GM12878 (cell line): ENCODE data around the gene AP3D1. TPM values are rescaled to one million over a fixed set of nuclear protein-coding genes. Genes with fewer than 3 reads are reported as not detected.
A peak's percentile ranks its signal among the peaks of the same experiment; 100 is the strongest.

Experiments
- ATF3 ChIP-seq: IDR thresholded peaks from 2 replicates; pipeline ENCODE4 v1.6.1; 2011; ENCODE audit warnings: low read depth, mild to moderate bottlenecking, low read length, moderate library complexity, borderline replicate concordance; ENCODE audit errors: extremely low read depth
- ATF7 ChIP-seq: fragments of 450-650 bp; IDR thresholded peaks from 2 replicates; pipeline ENCODE4 v1.6.1; 2016; ENCODE audit warnings: low read depth, mild to moderate bottlenecking
- BACH1 ChIP-seq: fragments of 450-650 bp; IDR thresholded peaks from 2 replicates; pipeline ENCODE4 v1.6.1; 2017; ENCODE audit warnings: mild to moderate bottlenecking, borderline replicate concordance
- CBX3 ChIP-seq: fragments of 200-600 bp; sonication (generic); IDR thresholded peaks from 2 replicates; pipeline ENCODE4 v1.6.1; 2016; ENCODE audit warnings: low read depth, borderline replicate concordance
- CEBPB ChIP-seq, 2 experiments: fragments of 150-350 bp in 1 of 2; IDR thresholded peaks; 2 replicates each; pipeline ENCODE4 v1.6.1; 2012 to 2014; ENCODE audit warnings: low read depth in 2 of 2, low read length in 2 of 2, borderline replicate concordance in 1 of 2, inconsistent platforms in 1 of 2
- IKZF1 ChIP-seq: fragments of 450-650 bp; conservative IDR thresholded peaks from 2 replicates; pipeline ENCODE4 v1.6.1; 2017; ENCODE audit warnings: antibody characterized with exemption, mild to moderate bottlenecking
- MTA2 ChIP-seq: fragments of 450-650 bp; IDR thresholded peaks from 2 replicates; pipeline ENCODE4 v1.6.1; 2016; ENCODE audit warnings: low read depth, mild to moderate bottlenecking, moderate library complexity
- PML ChIP-seq: IDR thresholded peaks from 2 replicates; pipeline ENCODE4 v1.6.1; 2012; ENCODE audit warnings: low read length, inconsistent platforms
- RCOR1 ChIP-seq: conservative IDR thresholded peaks from 2 replicates; pipeline ENCODE4 v1.6.1; 2012; ENCODE audit warnings: low read depth, low read length, improper control_type of control experiment
- SKIL ChIP-seq: fragments of 450-650 bp; IDR thresholded peaks from 2 replicates; pipeline ENCODE4 v1.6.1; 2017; ENCODE audit warnings: mild to moderate bottlenecking, low read depth, inconsistent platforms; ENCODE audit not compliant: poor library complexity, severe bottlenecking
- SMAD1 ChIP-seq: fragments of 450-650 bp; IDR thresholded peaks from 2 replicates; pipeline ENCODE4 v1.6.1; 2018; ENCODE audit warnings: mild to moderate bottlenecking, low read depth; ENCODE audit not compliant: partially characterized antibody
- SMAD5 ChIP-seq: IDR thresholded peaks from 2 replicates; pipeline ENCODE4 v1.6.1; 2016; ENCODE audit warnings: antibody characterized with exemption, low read depth
- SREBF1 ChIP-seq: IDR thresholded peaks from 2 replicates; pipeline ENCODE4 v1.6.1; 2012; ENCODE audit warnings: mild to moderate bottlenecking, low read length
- SUPT20H ChIP-seq: IDR thresholded peaks from 2 replicates; pipeline ENCODE4 v1.6.1; 2011; ENCODE audit warnings: low read depth, mild to moderate bottlenecking, low read length, moderate library complexity, borderline replicate concordance; ENCODE audit not compliant: control insufficient read depth
- TCF12 ChIP-seq: IDR thresholded peaks from 2 replicates; pipeline ENCODE4 v1.6.1; 2011; ENCODE audit warnings: low read depth, mild to moderate bottlenecking, low read length
- YBX1 ChIP-seq: fragments of 450-650 bp; IDR thresholded peaks from 2 replicates; pipeline ENCODE4 v1.6.1; 2016; ENCODE audit warnings: antibody characterized with exemption
- ZNF274 ChIP-seq: IDR thresholded peaks from one replicate; pipeline ENCODE4 v1.8.0; 2011; ENCODE audit not compliant: insufficient read length, insufficient read depth
- ZSCAN29 ChIP-seq: fragments of 450-650 bp; IDR thresholded peaks from 2 replicates; pipeline ENCODE4 v1.6.1; 2017; ENCODE audit warnings: mild to moderate bottlenecking, moderate library complexity
- ZZZ3 ChIP-seq: IDR thresholded peaks from 2 replicates; pipeline ENCODE4 v1.6.1; 2011; ENCODE audit warnings: low read depth; ENCODE audit not compliant: control insufficient read depth, insufficient read length
- polyA plus RNA-seq, 11 experiments: library from polyadenylated mRNA; depleted of rRNA in 4 of 11; unstranded in 6 of 11; stranded (reverse) in 5 of 11; fragments of >200 nt; fragmentation: Nextera tagmentation in 4 of 11; fragmentation: Illumina TruSeq in 1 of 11; extraction: Ambion mirVana in 4 of 11; extraction: Trizol in 1 of 11; gene quantifications; 1 replicate in 1 of 11; 2 replicates in 10 of 11; pipeline versions ENCODE4 v1.2.1 to v1.2.3, GENCODE V29; 2011 to 2016; ENCODE audit warnings: inconsistent platforms in 2 of 11, missing spikeins in 2 of 11, low read depth in 1 of 11
- total RNA-seq, 4 experiments: library from RNA; depleted of rRNA in 3 of 4; stranded (reverse); fragments of >200 nt in 3 of 4; fragmentation: Illumina TruSeq in 1 of 4; extraction: Trizol in 1 of 4; gene quantifications; 2 replicates each; pipeline versions ENCODE4 v1.2.1 to v1.2.3, GENCODE V29; 2013 to 2021
- TF ChIP-seq, protein P1 (sequence below): IDR thresholded peaks from 2 replicates; pipeline ENCODE4 v1.6.1; 2012; ENCODE audit warnings: low read depth, low read length, improper control_type of control experiment
- TF ChIP-seq, protein P2 (sequence below): IDR thresholded peaks from 2 replicates; pipeline ENCODE4 v1.6.1; 2012; ENCODE audit warnings: low read depth, low read length, improper control_type of control experiment
- TF ChIP-seq, protein P3 (sequence below): fragments of 450-650 bp; formaldehyde crosslinking; IDR thresholded peaks from 2 replicates; pipeline ENCODE4 v1.5.0; 2022; ENCODE audit warnings: mild to moderate bottlenecking, missing genetic modification characterization
- TF ChIP-seq, protein P4 (sequence below): IDR thresholded peaks from 2 replicates; pipeline ENCODE4 v1.6.1; 2011; ENCODE audit warnings: borderline replicate concordance, low read depth, mild to moderate bottlenecking, moderate library complexity, mixed read lengths, low read length; ENCODE audit not compliant: insufficient read depth; ENCODE audit errors: extremely low read length

The AP3D1 gene
- total and polyA plus RNA-seq, 10 of the 15 experiments (the other 5 are each of a cell fraction or from before 2014, with no cell fraction given) = 1.5 to 108 (median 59.1) TPM

GRCh38 chr19:2087621-2088100 is 63.7 kb downstream of the AP3D1 start (continued):
- TF ChIP-seq ZZZ3 (no peak), CEBPB (IDR thresholded peaks at IDR 0.05; ENCODE audit: borderline replicate concordance in 1 of 2, low read depth in 2 of 2, low read length in 2 of 2) (no peak), RCOR1 (0 out of 2 replicates have a peak, but pooled peaks have one; percentile 18), ATF7 (no peak), SMAD5 (no peak), ATF3 (no peak), SREBF1 (no peak), YBX1 (no peak), MTA2 (peak; percentile 24; the same call in 1 of the 2 replicates), PML (no peak), ZSCAN29 (no peak), SMAD1 (no peak), SKIL (no peak), IKZF1 (peak; percentile 91), TCF12 (peak; percentile 38; the same call in 1 of the 2 replicates), CBX3 (no peak), BACH1 (peak; percentile 80), SUPT20H (no peak), ZNF274 (no peak)
- TF ChIP-seq, protein P1, sequence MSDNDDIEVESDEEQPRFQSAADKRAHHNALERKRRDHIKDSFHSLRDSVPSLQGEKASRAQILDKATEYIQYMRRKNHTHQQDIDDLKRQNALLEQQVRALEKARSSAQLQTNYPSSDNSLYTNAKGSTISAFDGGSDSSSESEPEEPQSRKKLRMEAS = peak; percentile 45; the same call in 1 of the 2 replicates
- TF ChIP-seq, protein P2, sequence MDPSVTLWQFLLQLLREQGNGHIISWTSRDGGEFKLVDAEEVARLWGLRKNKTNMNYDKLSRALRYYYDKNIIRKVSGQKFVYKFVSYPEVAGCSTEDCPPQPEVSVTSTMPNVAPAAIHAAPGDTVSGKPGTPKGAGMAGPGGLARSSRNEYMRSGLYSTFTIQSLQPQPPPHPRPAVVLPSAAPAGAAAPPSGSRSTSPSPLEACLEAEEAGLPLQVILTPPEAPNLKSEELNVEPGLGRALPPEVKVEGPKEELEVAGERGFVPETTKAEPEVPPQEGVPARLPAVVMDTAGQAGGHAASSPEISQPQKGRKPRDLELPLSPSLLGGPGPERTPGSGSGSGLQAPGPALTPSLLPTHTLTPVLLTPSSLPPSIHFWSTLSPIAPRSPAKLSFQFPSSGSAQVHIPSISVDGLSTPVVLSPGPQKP = no peak
- TF ChIP-seq, protein P3, sequence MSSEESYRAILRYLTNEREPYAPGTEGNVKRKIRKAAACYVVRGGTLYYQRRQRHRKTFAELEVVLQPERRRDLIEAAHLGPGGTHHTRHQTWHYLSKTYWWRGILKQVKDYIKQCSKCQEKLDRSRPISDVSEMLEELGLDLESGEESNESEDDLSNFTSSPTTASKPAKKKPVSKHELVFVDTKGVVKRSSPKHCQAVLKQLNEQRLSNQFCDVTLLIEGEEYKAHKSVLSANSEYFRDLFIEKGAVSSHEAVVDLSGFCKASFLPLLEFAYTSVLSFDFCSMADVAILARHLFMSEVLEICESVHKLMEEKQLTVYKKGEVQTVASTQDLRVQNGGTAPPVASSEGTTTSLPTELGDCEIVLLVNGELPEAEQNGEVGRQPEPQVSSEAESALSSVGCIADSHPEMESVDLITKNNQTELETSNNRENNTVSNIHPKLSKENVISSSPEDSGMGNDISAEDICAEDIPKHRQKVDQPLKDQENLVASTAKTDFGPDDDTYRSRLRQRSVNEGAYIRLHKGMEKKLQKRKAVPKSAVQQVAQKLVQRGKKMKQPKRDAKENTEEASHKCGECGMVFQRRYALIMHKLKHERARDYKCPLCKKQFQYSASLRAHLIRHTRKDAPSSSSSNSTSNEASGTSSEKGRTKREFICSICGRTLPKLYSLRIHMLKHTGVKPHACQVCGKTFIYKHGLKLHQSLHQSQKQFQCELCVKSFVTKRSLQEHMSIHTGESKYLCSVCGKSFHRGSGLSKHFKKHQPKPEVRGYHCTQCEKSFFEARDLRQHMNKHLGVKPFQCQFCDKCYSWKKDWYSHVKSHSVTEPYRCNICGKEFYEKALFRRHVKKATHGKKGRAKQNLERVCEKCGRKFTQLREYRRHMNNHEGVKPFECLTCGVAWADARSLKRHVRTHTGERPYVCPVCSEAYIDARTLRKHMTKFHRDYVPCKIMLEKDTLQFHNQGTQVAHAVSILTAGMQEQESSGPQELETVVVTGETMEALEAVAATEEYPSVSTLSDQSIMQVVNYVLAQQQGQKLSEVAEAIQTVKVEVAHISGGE = no peak
- TF ChIP-seq, protein P4, sequence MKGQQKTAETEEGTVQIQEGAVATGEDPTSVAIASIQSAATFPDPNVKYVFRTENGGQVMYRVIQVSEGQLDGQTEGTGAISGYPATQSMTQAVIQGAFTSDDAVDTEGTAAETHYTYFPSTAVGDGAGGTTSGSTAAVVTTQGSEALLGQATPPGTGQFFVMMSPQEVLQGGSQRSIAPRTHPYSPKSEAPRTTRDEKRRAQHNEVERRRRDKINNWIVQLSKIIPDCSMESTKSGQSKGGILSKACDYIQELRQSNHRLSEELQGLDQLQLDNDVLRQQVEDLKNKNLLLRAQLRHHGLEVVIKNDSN = no peak
